Mucosa of descending colon (tissue), 3 donors: Measurements from ENCODE around the gene PSMB5. TPM values are rescaled to one million over a fixed set of nuclear protein-coding genes. Genes with fewer than 3 reads are reported as not detected.

Experiments used
- ATAC-seq: fragments of 200-7000 bp; cut with Tn5 transposase; one replicate; pipeline ENCODE4 v1.9.1; 2020; ENCODE audit warnings: mild to moderate bottlenecking, moderate library complexity
- DNase-seq, 3 donors: peaks; one replicate each; pipeline ENCODE4 v3.0.0-alpha.2; 2020
- H3K36me3 ChIP-seq: fragments of 200-600 bp; one replicate; pipeline ENCODE4 v1.8.0; 2021; ENCODE audit warnings: low read depth, mild to moderate bottlenecking
- H3K4me1 ChIP-seq: fragments of 200-600 bp; one replicate; pipeline ENCODE4 v1.8.0; 2021; ENCODE audit warnings: low read depth, mild to moderate bottlenecking
- H3K4me3 ChIP-seq: fragments of 200-600 bp; one replicate; pipeline ENCODE4 v1.8.0; 2021; ENCODE audit warnings: mild to moderate bottlenecking
- H3K9me3 ChIP-seq: fragments of 200-600 bp; one replicate; pipeline ENCODE4 v1.8.0; 2021; ENCODE audit warnings: mild to moderate bottlenecking
- CTCF ChIP-seq: fragments of 200-600 bp; IDR thresholded peaks from one replicate; pipeline ENCODE4 v1.8.0; 2022; ENCODE audit warnings: antibody characterized with exemption, mild to moderate bottlenecking
- intact Hi-C, 2 donors: fragments of 100-400 bp; cut with DNase I in 1 of 2; cut with micrococcal nuclease in 1 of 2; formaldehyde crosslinking; loops; one replicate each; pipeline versions ENCODE4 v1.11.0 to v1.11.1; 2022; cut with DNase I, micrococcal nuclease
- total RNA-seq, 3 donors: library from RNA; stranded (reverse); fragmentation: NEBNext Ultra II Directional in 2 of 3; extraction: Animal tissue kit (Norgen Biotek cat#: 25700) in 2 of 3; gene quantifications; one replicate each; pipeline versions ENCODE4 v1.2.1 to v1.2.4, GENCODE V29; 2021 to 2023
- donor health status: DM: no; HTN: no; CAD: no; lungs with moderate emphysema.
- donor health status: DM: no; HTN: no; CAD: no.
- donor health status: DM: no; HTN: yes; CAD: no.

PSMB5 gene
- total RNA-seq, 3 donors from 2014 or later = 54.4 to 94.3 (median 92.5) TPM

GRCh38 chr14:23043754-23044153, 9.1 kb upstream of the PSMB5 start:
- no peaks in the 10 kb centered on the region for H3K9me3 ChIP-seq
- DNase-seq (no peak), ATAC-seq (no peak)
- H3K4me3 ChIP-seq = no peak overlapping the region
- no peak for TF ChIP-seq CTCF
- H3K36me3 ChIP-seq = no peaks in the 10 kb centered on the region
- no peaks in the 10 kb centered on the region for H3K4me1 ChIP-seq
- intact Hi-C loops = no loop called here

- intact Hi-C loops = no loop called here
- H3K4me1 ChIP-seq = no peaks in the 10 kb centered on the region
- no peak overlapping the region for H3K4me3 ChIP-seq
- no peaks in the 10 kb centered on the region for H3K36me3 ChIP-seq
- no peak for DNase-seq
- no peak for TF ChIP-seq CTCF
- ATAC-seq = no peak
- H3K9me3 ChIP-seq = no peaks in the 10 kb centered on the region
Measured at GRCh38 chr14:23043145-23043544, 8.4 kb upstream of the PSMB5 start.

- no peak within 1 kb of the TSS for H3K4me3 ChIP-seq
- intact Hi-C loops = no loop called here
- H3K36me3 ChIP-seq = no peaks in the 10 kb centered on the region
- DNase-seq (no peak), ATAC-seq (no peak)
- no peaks in the 10 kb centered on the region for H3K4me1 ChIP-seq
- no peaks in the 10 kb centered on the region for H3K9me3 ChIP-seq
- no peak for TF ChIP-seq CTCF
Measured at GRCh38 chr14:23042162-23042965, 7.7 kb upstream of the PSMB5 start, which contains the start of gene PSMB11. TSS of gene PSMB11 (plus strand) at chr14:23042212. CDS start at chr14:23042226, 14 bp downstream.

GRCh38 chr14:23041729-23042128, 7.0 kb upstream of the PSMB5 start:
- ATAC-seq (no peak), DNase-seq (no peak)
- no peaks in the 10 kb centered on the region for H3K36me3 ChIP-seq
- intact Hi-C loops = no loop called here
- no peak overlapping the region for H3K4me3 ChIP-seq
- H3K9me3 ChIP-seq = no peaks in the 10 kb centered on the region
- no peak for TF ChIP-seq CTCF
- H3K4me1 ChIP-seq = no peaks in the 10 kb centered on the region

GRCh38 chr14:23040100-23040499, 5.4 kb upstream of the PSMB5 start:
- Histone ChIP-seq H3K9me3 (no peaks in the 10 kb centered on the region), H3K36me3 (no peaks in the 10 kb centered on the region), H3K4me3 (no peak overlapping the region), H3K4me1 (no peaks in the 10 kb centered on the region)
- no peak for DNase-seq
- no peak for ATAC-seq
- intact Hi-C loops = no loop called here
- TF ChIP-seq CTCF = no peak
